Endothelial cell (in vitro differentiated cells): ENCODE measurements around the gene ADIPOR2. TPM values are rescaled to one million over a fixed set of nuclear protein-coding genes. Genes with fewer than 3 reads are reported as not detected.

ENCODE experiments used
- DNase-seq: peaks from one replicate; pipeline ENCODE4 v3.0.0; 2021; ENCODE audit warnings: low spot score
- H3K27ac Mint-ChIP-seq: one replicate; pipeline ENCODE4 v1.8.0; 2021; ENCODE audit warnings: mixed read lengths, inconsistent platforms; ENCODE audit not compliant: unreplicated experiment
- H3K27me3 Mint-ChIP-seq: one replicate; pipeline ENCODE4 v1.8.0; 2021; ENCODE audit warnings: mild to moderate bottlenecking, moderate library complexity, mixed read lengths, inconsistent platforms; ENCODE audit not compliant: unreplicated experiment
- H3K36me3 Mint-ChIP-seq: one replicate; pipeline ENCODE4 v1.8.0; 2021; ENCODE audit warnings: mild to moderate bottlenecking, low read depth, mixed read lengths, inconsistent platforms; ENCODE audit not compliant: unreplicated experiment
- H3K4me1 Mint-ChIP-seq: one replicate; pipeline ENCODE4 v1.8.0; 2021; ENCODE audit warnings: mild to moderate bottlenecking, mixed read lengths, inconsistent platforms; ENCODE audit not compliant: unreplicated experiment
- H3K4me3 Mint-ChIP-seq: one replicate; pipeline ENCODE4 v1.8.0; 2021; ENCODE audit warnings: mild to moderate bottlenecking, mixed read lengths, inconsistent platforms; ENCODE audit not compliant: unreplicated experiment
- H3K9me3 Mint-ChIP-seq: one replicate; pipeline ENCODE4 v1.8.0; 2021; ENCODE audit warnings: mixed read lengths, inconsistent platforms; ENCODE audit not compliant: unreplicated experiment
- total RNA-seq: library from RNA; stranded (reverse); fragmentation: NEBNext Ultra II Directional; extraction: Animal tissue kit (Norgen Biotek cat#: 25700); gene quantifications from one replicate; pipeline ENCODE4 v1.2.1, GENCODE V29; 2021; ENCODE audit not compliant: unreplicated experiment
- TF ChIP-seq, protein P1 (sequence below): fragments of 200-600 bp; sonication (generic); IDR thresholded peaks from one replicate; pipeline ENCODE4 v1.5.0; 2021; ENCODE audit warnings: antibody characterized with exemption; ENCODE audit not compliant: unreplicated experiment

The ADIPOR2 gene
- total RNA-seq, 1 donor from 2014 or later = 41.8 TPM

DNA sequence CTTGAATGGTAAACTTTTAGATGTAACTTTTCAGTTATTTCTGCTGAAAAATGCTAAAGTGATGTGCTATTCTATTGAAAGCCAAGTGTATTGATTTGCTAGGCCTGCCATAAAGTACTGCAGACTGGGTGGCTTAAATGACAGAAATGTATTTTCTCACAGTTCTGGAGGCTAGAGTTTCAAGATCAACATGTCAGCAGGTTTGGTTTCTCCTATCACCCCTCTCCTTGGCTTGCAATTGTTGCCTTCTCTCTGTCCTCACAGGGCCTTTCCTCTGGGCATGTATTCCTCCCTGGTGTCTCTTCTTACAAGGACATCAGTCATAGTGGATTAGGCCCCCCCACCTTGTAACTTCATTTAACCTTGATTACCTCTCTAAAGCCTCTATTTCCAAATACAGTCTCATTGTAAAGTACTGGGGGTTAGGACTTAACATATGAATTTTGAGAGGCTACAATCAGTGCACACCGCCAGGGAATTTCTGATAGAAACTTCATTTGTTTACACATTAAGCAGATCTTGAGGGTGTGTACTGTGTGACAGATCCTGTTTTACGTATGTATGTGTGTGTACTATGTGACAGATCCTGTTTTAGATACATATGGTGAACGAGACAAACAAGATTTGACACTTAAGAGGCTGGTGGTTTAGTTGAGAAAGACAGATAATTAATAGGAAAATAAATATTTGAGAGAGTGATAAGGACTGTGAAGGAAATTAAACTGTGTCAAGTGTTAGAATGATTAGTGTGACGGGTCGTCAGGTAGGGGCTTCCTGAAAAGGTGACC is 49.5 kb downstream of the ADIPOR2 start:
- H3K9me3 Mint-ChIP-seq = no peaks in the 10 kb centered on the region
- H3K4me3 Mint-ChIP-seq = no peak overlapping the region
- H3K27ac Mint-ChIP-seq = no peak overlapping the region
- H3K36me3 Mint-ChIP-seq = no peaks in the 10 kb centered on the region
- no peaks in the 10 kb centered on the region for H3K27me3 Mint-ChIP-seq
- no peak for DNase-seq
- TF ChIP-seq, protein P1, sequence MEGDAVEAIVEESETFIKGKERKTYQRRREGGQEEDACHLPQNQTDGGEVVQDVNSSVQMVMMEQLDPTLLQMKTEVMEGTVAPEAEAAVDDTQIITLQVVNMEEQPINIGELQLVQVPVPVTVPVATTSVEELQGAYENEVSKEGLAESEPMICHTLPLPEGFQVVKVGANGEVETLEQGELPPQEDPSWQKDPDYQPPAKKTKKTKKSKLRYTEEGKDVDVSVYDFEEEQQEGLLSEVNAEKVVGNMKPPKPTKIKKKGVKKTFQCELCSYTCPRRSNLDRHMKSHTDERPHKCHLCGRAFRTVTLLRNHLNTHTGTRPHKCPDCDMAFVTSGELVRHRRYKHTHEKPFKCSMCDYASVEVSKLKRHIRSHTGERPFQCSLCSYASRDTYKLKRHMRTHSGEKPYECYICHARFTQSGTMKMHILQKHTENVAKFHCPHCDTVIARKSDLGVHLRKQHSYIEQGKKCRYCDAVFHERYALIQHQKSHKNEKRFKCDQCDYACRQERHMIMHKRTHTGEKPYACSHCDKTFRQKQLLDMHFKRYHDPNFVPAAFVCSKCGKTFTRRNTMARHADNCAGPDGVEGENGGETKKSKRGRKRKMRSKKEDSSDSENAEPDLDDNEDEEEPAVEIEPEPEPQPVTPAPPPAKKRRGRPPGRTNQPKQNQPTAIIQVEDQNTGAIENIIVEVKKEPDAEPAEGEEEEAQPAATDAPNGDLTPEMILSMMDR = no peak
- peaks cover 12% of the 10 kb centered on the region for H3K4me1 Mint-ChIP-seq

DNA sequence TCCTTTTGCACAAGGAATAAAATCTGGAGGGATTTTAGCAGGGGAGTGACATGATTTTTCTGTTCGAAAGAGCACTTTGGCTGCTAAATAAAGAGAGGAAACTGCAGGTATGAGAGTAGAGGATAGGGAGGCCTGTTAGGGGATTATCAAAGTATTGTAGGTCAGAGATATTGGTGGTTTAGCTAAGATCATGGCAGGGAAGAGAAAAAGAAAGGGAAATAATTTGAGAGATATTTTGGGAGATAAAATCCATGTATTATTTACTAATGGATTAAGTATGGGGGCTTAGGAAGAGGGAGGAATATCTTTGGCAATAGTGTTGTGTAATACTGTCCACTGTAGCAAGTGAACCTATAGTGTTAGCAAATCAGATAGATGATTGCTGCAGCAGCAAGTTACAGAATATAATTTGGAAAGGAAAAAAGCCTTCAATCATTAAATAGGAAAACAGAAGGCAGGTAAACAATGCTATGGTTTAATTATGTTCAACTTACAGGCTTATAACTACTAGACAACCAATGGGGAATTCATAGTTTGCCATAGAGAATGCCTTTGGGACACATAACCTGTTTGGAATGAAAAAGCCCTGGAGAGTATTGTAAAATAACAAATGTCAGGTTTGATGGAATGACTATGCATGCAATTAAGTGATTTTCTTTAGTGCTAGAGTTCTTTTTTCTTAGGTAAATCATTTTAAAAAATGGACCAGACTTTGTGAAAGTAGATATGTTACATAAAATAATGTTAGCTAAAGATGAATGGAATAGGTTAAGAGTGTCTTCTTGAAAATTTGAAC is 50.5 kb downstream of the ADIPOR2 start:
- TF ChIP-seq, protein P1 = no peak
- Mint-ChIP-seq H3K4me3 (no peak overlapping the region), H3K36me3 (peaks cover 1% of the 10 kb centered on the region), H3K4me1 (peaks cover 16% of the 10 kb centered on the region), H3K27me3 (no peaks in the 10 kb centered on the region), H3K9me3 (no peaks in the 10 kb centered on the region), H3K27ac (no peak overlapping the region)
- no peak for DNase-seq

DNA sequence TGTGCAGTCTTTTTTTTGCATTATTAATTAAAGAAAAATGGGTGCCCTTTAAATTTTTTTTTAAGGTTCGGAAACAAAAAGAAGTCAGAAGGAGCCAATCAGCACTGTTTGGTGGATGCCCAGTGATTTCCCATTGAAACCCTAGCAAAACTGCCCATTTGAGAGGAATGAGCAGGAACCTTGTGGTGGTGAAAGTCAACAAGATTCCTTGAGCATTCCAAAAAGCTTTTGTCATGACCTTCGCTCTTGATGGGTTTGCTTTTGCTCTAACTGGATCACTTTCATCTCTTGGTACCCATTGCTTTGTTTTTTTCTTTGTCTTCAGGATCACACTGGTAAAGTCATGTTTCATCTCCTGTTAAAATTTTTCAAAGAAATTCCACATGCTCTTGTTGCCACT is 54.1 kb downstream of the ADIPOR2 start:
- H3K4me1 Mint-ChIP-seq = peaks cover 16% of the 10 kb centered on the region
- no peak overlapping the region for H3K27ac Mint-ChIP-seq
- no peaks in the 10 kb centered on the region for H3K9me3 Mint-ChIP-seq
- TF ChIP-seq, protein P1 = no peak
- no peaks in the 10 kb centered on the region for H3K27me3 Mint-ChIP-seq
- DNase-seq = no peak
- peaks cover 17% of the 10 kb centered on the region for H3K36me3 Mint-ChIP-seq
- no peak overlapping the region for H3K4me3 Mint-ChIP-seq

DNA sequence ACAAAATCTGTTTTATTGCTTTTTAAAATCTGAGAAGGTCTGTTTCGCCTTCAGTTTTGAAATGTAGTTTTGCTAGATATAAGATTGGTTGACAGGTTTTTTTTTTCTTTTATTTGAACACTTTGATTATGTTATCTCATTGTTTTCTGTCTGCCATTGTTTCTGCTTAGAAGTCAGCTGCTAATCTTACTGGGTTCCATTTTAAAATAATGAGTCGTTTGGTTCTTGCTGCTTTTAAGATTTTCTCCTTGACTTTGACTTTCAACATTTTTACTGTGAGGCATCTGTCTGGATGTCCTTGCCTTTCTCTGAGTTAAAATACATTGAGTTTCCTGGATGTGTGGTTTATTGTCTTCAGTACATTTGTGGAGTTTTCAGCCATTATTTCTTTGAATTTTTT is 56.7 kb downstream of the ADIPOR2 start:
- no peak overlapping the region for H3K27ac Mint-ChIP-seq
- TF ChIP-seq, protein P1 = no peak
- no peak overlapping the region for H3K4me3 Mint-ChIP-seq
- peaks cover 4% of the 10 kb centered on the region for H3K4me1 Mint-ChIP-seq
- H3K27me3 Mint-ChIP-seq = no peaks in the 10 kb centered on the region
- peaks cover 17% of the 10 kb centered on the region for H3K36me3 Mint-ChIP-seq
- H3K9me3 Mint-ChIP-seq = no peaks in the 10 kb centered on the region
- DNase-seq = no peak

DNA sequence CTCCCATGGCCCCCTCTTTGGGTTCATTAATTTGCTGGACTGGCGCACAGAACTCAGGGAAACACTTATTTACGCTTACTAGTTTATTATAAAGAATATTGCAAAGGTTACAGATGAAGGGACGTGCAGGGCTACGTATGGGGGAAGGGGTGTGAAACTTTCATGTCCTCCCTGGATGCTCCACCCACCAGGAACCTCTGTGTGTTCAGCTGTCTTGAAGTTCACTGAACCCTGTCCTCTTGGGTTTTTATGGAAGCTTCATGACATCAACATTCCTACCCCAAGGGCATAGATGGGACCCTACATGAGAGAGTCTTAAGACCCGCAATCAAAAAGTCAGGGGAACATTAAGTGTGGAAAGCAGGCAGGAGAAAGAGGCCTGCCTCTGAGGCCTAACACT is 58.1 kb downstream of the ADIPOR2 start:
- no peak overlapping the region for H3K4me3 Mint-ChIP-seq
- TF ChIP-seq, protein P1 = no peak
- no peak for DNase-seq
- no peaks in the 10 kb centered on the region for H3K27me3 Mint-ChIP-seq
- H3K27ac Mint-ChIP-seq = no peak overlapping the region
- H3K4me1 Mint-ChIP-seq = peaks cover 4% of the 10 kb centered on the region
- no peaks in the 10 kb centered on the region for H3K9me3 Mint-ChIP-seq
- H3K36me3 Mint-ChIP-seq = peaks cover 17% of the 10 kb centered on the region
